GM23338 (cell line): ENCODE data around the gene TOR1AIP1. TPM values are rescaled to one million over a fixed set of nuclear protein-coding genes. Genes with fewer than 3 reads are reported as not detected.

Source experiments
- ATAC-seq: fragments of 200-7000 bp; cut with Tn5 transposase; 3 replicates; pipeline ENCODE4 v1.9.1; 2020
- DNase-seq: peaks from one replicate; pipeline ENCODE4 v3.0.0-alpha.2; 2015; ENCODE audit warnings: low spot score
- H2AFZ ChIP-seq: fragments of 200-600 bp; sonication (generic); 2 replicates; pipeline ENCODE4 v1.8.0; 2016; ENCODE audit warnings: antibody characterized with exemption, mild to moderate bottlenecking, moderate library complexity
- H3F3A ChIP-seq: fragments of 200-600 bp; sonication (generic); replicated peaks from 2 replicates; pipeline ENCODE4 v1.8.0; 2017; ENCODE audit warnings: antibody characterized with exemption, mixed run types, low read depth
- H3K27ac ChIP-seq: fragments of 200-600 bp; sonication (generic); 2 replicates; pipeline ENCODE4 v1.6.1; 2016; ENCODE audit warnings: low read depth
- H3K27me3 ChIP-seq: fragments of 200-600 bp; sonication (generic); 2 replicates; pipeline ENCODE4 v1.8.0; 2016; ENCODE audit warnings: mild to moderate bottlenecking, mixed run types, moderate library complexity; ENCODE audit not compliant: insufficient read depth
- H3K36me3 ChIP-seq: fragments of 200-600 bp; sonication (generic); 2 replicates; pipeline ENCODE4 v1.8.0; 2016; ENCODE audit warnings: mild to moderate bottlenecking; ENCODE audit not compliant: insufficient read depth
- H3K4me1 ChIP-seq: fragments of 200-600 bp; sonication (generic); 2 replicates; pipeline ENCODE4 v1.8.0; 2016; ENCODE audit warnings: mild to moderate bottlenecking, moderate library complexity; ENCODE audit not compliant: insufficient read depth
- H3K4me2 ChIP-seq: fragments of 200-600 bp; sonication (generic); 2 replicates; pipeline ENCODE4 v1.7.1; 2017; ENCODE audit warnings: mixed run types
- H3K4me3 ChIP-seq: fragments of 200-600 bp; sonication (generic); 2 replicates; pipeline ENCODE4 v1.6.1; 2016; ENCODE audit warnings: mixed run types
- H3K79me2 ChIP-seq: fragments of 200-600 bp; sonication (generic); replicated peaks from 2 replicates; pipeline ENCODE4 v1.8.0; 2017; ENCODE audit warnings: mild to moderate bottlenecking; ENCODE audit not compliant: insufficient read depth
- H3K9me2 ChIP-seq: fragments of 200-600 bp; sonication (generic); 2 replicates; pipeline ENCODE4 v1.8.0; 2017; ENCODE audit not compliant: insufficient read depth
- H4K20me1 ChIP-seq: fragments of 200-600 bp; sonication (generic); replicated peaks from 2 replicates; pipeline ENCODE4 v1.8.0; 2017; ENCODE audit warnings: mild to moderate bottlenecking; ENCODE audit not compliant: insufficient read depth
- H3K27ac Mint-ChIP-seq: 2 replicates; pipeline ENCODE4 v1.8.0; 2020; ENCODE audit warnings: inconsistent platforms, mild to moderate bottlenecking, moderate library complexity, mixed read lengths
- H3K27me3 Mint-ChIP-seq: 3 replicates; pipeline ENCODE4 v1.8.0; 2022; ENCODE audit warnings: low read depth, mild to moderate bottlenecking, moderate library complexity, mixed read lengths, inconsistent platforms; ENCODE audit not compliant: insufficient read depth, poor library complexity
- H3K36me3 Mint-ChIP-seq: 3 replicates; pipeline ENCODE4 v1.8.0; 2021; ENCODE audit warnings: low read depth, mild to moderate bottlenecking, inconsistent platforms, moderate library complexity, mixed read lengths
- H3K4me1 Mint-ChIP-seq: 3 replicates; pipeline ENCODE4 v1.8.0; 2020; ENCODE audit warnings: mild to moderate bottlenecking, inconsistent platforms, mixed read lengths
- H3K4me3 Mint-ChIP-seq: 3 replicates; pipeline ENCODE4 v1.8.0; 2021; ENCODE audit warnings: moderate library complexity, mild to moderate bottlenecking, inconsistent platforms, mixed read lengths
- H3K9me3 Mint-ChIP-seq: 3 replicates; pipeline ENCODE4 v1.8.0; 2020; ENCODE audit warnings: moderate library complexity, mild to moderate bottlenecking, inconsistent platforms, mixed read lengths
- CREB1 ChIP-seq: fragments of 250-450 bp; sonication (Bioruptor Pico); IDR thresholded peaks from 2 replicates; pipeline ENCODE4 v1.5.0; 2020; ENCODE audit warnings: low read depth, mild to moderate bottlenecking, moderate library complexity
- EZH2 ChIP-seq: fragments of 200-600 bp; sonication (generic); IDR thresholded peaks from one replicate; pipeline ENCODE4 v1.8.0; 2017; ENCODE audit warnings: antibody characterized with exemption, mild to moderate bottlenecking, low read depth; ENCODE audit not compliant: unreplicated experiment
- EZH2phosphoT487 ChIP-seq: fragments of 200-600 bp; sonication (generic); IDR thresholded peaks from one replicate; pipeline ENCODE4 v1.8.1; 2018; ENCODE audit warnings: antibody characterized with exemption; ENCODE audit not compliant: unreplicated experiment
- JUNB ChIP-seq: IDR thresholded peaks from one replicate; pipeline ENCODE4 v1.6.1; 2016; ENCODE audit warnings: antibody characterized with exemption; ENCODE audit not compliant: unreplicated experiment
- NANOG ChIP-seq: IDR thresholded peaks from 2 replicates; pipeline ENCODE4 v1.6.1; 2016; ENCODE audit warnings: antibody characterized with exemption, borderline replicate concordance
- POLR2AphosphoS5 ChIP-seq: IDR thresholded peaks from 2 replicates; pipeline ENCODE4 v1.6.1; 2016; ENCODE audit warnings: antibody characterized with exemption, low read depth
- ZNF114 ChIP-seq: fragments of 250-450 bp; sonication (Bioruptor Pico); IDR thresholded peaks from 2 replicates; pipeline ENCODE4 v1.5.0; 2020; ENCODE audit warnings: mild to moderate bottlenecking, moderate library complexity
- ZNF331 ChIP-seq: fragments of 250-450 bp; sonication (Bioruptor Pico); IDR thresholded peaks from 2 replicates; pipeline ENCODE4 v1.5.0; 2020; ENCODE audit warnings: low read depth, mild to moderate bottlenecking, moderate library complexity
- polyA plus RNA-seq: library from polyadenylated mRNA; unstranded; fragments of >200 nt; fragmentation: Nextera tagmentation; extraction: Ambion mirVana; gene quantifications from 2 replicates; pipeline ENCODE4 v1.2.1, GENCODE V29; 2016
- total RNA-seq: library from RNA; depleted of rRNA; stranded (reverse); fragments of >200 nt; shearing (Covaris generic); gene quantifications from 2 replicates; pipeline ENCODE4 v1.2.3, GENCODE V29; 2014
- TF ChIP-seq, protein P1 (sequence below): IDR thresholded peaks from 2 replicates; pipeline ENCODE4 v1.6.1; 2016; ENCODE audit warnings: antibody characterized with exemption
- TF ChIP-seq, protein P2 (sequence below): fragments of 250-450 bp; sonication (Bioruptor Pico); IDR thresholded peaks from 2 replicates; pipeline ENCODE4 v1.5.0; 2020; ENCODE audit warnings: mild to moderate bottlenecking, moderate library complexity

TOR1AIP1 gene
- total and polyA plus RNA-seq, 2 experiments from 2014 or later = 16.9 to 20.6 TPM

DNA sequence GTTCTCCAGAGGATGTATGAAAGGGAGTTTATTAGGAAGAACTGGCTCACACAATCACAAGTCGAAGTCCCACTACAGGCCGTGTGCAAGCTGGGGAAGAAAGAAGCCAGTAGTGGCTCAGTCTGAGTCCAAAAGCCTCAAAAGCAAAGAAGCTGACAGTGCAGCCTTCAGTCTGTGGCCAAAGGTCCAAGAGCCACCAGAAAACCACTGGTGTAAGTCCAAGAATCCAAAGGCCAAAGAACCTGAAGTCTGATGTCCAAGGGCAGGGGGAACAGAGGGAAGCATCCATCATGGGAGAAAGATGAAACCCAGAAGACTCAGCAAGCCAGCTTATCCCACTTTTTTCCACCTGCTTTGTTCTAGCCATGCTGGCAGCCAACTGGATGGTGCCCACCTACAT, 51.1 kb downstream of the TOR1AIP1 start:
- no peak overlapping the region for H3K27ac ChIP-seq
- H3K4me3 ChIP-seq = no peak overlapping the region
- no peaks in the 10 kb centered on the region for H3K9me2 ChIP-seq
- Mint-ChIP-seq H3K4me1 (no peaks in the 10 kb centered on the region), H3K36me3 (no peaks in the 10 kb centered on the region), H3K4me3 (no peak overlapping the region), H3K27me3 (peaks cover 6% of the 10 kb centered on the region), H3K27ac (no peak overlapping the region), H3K9me3 (no peaks in the 10 kb centered on the region)
- peak overlapping the region; percentile 47; the same call in 1 of the 2 replicates for H2AFZ ChIP-seq
- no peaks in the 10 kb centered on the region for H4K20me1 ChIP-seq
- TF ChIP-seq EZH2 (no peak), EZH2phosphoT487 (no peak)
- no peaks in the 10 kb centered on the region for H3K4me1 ChIP-seq
- no peaks in the 10 kb centered on the region for H3K79me2 ChIP-seq
- no peaks in the 10 kb centered on the region for H3K27me3 ChIP-seq
- DNase-seq (no peak), ATAC-seq (no peak)
- H3F3A ChIP-seq = no peaks in the 10 kb centered on the region
- H3K36me3 ChIP-seq = no peaks in the 10 kb centered on the region; the same call in 1 of the 2 replicates
- H3K4me2 ChIP-seq = no peak overlapping the region

DNA sequence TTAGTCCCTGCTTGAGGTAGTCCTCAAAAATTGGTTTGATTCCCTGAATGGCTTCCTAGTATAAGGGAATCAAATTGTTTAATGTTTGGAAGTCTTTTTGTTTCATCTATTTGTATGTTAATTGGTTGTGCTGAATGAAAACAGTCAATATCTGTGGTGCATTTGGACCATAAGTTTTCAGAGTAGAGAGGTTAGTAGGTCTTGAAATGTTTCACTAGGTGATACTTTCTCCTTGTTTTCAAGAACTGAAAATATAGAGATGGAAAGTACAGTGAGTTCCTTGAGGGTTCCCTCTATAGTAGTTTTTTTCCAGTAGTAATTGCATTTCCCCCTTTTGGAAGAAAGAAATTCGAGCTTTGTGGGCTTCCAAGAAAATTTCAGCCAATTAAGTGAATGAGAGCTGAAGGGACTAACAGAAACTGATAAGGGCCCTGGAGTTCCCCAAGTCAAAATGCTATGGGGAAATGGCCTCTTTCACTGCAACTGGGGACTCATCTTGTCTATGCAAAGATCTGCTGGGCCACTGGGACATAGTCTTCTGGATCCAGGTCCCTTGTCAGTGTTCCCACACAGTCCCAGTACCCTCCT, 53.9 kb downstream of the TOR1AIP1 start:
- Histone ChIP-seq H3K4me2 (no peak overlapping the region), H3K79me2 (no peaks in the 10 kb centered on the region), H3K36me3 (no peaks in the 10 kb centered on the region; the same call in 1 of the 2 replicates), H3F3A (no peaks in the 10 kb centered on the region), H3K9me2 (no peaks in the 10 kb centered on the region), H3K27me3 (no peaks in the 10 kb centered on the region), H3K4me1 (no peaks in the 10 kb centered on the region), H3K27ac (no peak overlapping the region), H2AFZ (peak overlapping the region; percentile 64), H3K4me3 (no peak overlapping the region), H4K20me1 (no peaks in the 10 kb centered on the region)
- no peak overlapping the region for H3K27ac Mint-ChIP-seq
- H3K27me3 Mint-ChIP-seq = peaks cover 6% of the 10 kb centered on the region
- H3K36me3 Mint-ChIP-seq = no peaks in the 10 kb centered on the region
- H3K4me1 Mint-ChIP-seq = no peaks in the 10 kb centered on the region
- no peak for ATAC-seq
- TF ChIP-seq CREB1 (CRISPR knock-in tag) = no peak
- TF ChIP-seq NANOG = no peak
- TF ChIP-seq, protein P1, sequence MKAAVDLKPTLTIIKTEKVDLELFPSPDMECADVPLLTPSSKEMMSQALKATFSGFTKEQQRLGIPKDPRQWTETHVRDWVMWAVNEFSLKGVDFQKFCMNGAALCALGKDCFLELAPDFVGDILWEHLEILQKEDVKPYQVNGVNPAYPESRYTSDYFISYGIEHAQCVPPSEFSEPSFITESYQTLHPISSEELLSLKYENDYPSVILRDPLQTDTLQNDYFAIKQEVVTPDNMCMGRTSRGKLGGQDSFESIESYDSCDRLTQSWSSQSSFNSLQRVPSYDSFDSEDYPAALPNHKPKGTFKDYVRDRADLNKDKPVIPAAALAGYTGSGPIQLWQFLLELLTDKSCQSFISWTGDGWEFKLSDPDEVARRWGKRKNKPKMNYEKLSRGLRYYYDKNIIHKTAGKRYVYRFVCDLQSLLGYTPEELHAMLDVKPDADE = no peak
- TF ChIP-seq POLR2AphosphoS5 = no peak
- TF ChIP-seq ZNF114 (CRISPR knock-in tag) = no peak
- no peak for DNase-seq
- no peak overlapping the region for H3K4me3 Mint-ChIP-seq
- no peaks in the 10 kb centered on the region for H3K9me3 Mint-ChIP-seq

DNA sequence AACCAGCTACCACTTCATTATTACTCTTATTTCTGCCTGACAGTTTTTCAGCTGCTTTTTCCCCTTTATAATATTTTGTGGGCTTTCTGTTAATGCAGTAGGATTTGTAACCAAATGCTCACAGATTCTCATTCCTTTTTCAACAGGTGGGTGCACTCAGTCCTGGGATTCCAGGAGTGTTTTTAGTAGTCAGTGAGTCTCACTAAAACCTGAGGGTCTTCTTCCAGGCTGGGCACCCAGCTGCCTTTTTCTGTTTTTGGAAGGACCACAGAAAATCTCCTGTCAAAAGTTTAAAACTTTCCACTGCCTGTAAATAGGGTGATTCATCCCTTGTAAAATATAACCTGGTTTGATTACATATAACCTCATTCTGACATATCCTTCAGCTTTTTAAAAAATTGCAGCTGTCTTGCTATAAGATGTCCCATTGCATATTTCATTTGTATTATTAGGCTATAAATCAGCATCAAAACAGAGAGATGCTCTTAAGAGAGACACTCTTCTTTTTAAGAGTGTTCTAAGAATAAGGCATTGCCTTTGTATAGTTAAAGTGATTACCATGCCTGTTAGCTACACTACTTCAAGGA, 55.7 kb downstream of the TOR1AIP1 start:
- Histone ChIP-seq H3K79me2 (no peaks in the 10 kb centered on the region), H3K36me3 (no peaks in the 10 kb centered on the region; the same call in 1 of the 2 replicates), H3K27me3 (no peaks in the 10 kb centered on the region), H3K9me2 (no peaks in the 10 kb centered on the region), H3K27ac (no peak overlapping the region), H3F3A (no peaks in the 10 kb centered on the region), H3K4me2 (no peak overlapping the region), H3K4me1 (no peaks in the 10 kb centered on the region), H2AFZ (no peak overlapping the region), H3K4me3 (no peak overlapping the region), H4K20me1 (no peaks in the 10 kb centered on the region)
- H3K4me3 Mint-ChIP-seq = no peak overlapping the region
- ATAC-seq = no peak
- H3K36me3 Mint-ChIP-seq = no peaks in the 10 kb centered on the region
- no peak overlapping the region for H3K27ac Mint-ChIP-seq
- peaks cover 6% of the 10 kb centered on the region for H3K27me3 Mint-ChIP-seq
- H3K9me3 Mint-ChIP-seq = no peaks in the 10 kb centered on the region
- no peak for DNase-seq
- H3K4me1 Mint-ChIP-seq = no peaks in the 10 kb centered on the region
- no peak for TF ChIP-seq ZNF331 (CRISPR knock-in tag)
- no peak for TF ChIP-seq ZNF114 (CRISPR knock-in tag)
- TF ChIP-seq JUNB = no peak
- no peak for TF ChIP-seq POLR2AphosphoS5
- TF ChIP-seq, protein P2, sequence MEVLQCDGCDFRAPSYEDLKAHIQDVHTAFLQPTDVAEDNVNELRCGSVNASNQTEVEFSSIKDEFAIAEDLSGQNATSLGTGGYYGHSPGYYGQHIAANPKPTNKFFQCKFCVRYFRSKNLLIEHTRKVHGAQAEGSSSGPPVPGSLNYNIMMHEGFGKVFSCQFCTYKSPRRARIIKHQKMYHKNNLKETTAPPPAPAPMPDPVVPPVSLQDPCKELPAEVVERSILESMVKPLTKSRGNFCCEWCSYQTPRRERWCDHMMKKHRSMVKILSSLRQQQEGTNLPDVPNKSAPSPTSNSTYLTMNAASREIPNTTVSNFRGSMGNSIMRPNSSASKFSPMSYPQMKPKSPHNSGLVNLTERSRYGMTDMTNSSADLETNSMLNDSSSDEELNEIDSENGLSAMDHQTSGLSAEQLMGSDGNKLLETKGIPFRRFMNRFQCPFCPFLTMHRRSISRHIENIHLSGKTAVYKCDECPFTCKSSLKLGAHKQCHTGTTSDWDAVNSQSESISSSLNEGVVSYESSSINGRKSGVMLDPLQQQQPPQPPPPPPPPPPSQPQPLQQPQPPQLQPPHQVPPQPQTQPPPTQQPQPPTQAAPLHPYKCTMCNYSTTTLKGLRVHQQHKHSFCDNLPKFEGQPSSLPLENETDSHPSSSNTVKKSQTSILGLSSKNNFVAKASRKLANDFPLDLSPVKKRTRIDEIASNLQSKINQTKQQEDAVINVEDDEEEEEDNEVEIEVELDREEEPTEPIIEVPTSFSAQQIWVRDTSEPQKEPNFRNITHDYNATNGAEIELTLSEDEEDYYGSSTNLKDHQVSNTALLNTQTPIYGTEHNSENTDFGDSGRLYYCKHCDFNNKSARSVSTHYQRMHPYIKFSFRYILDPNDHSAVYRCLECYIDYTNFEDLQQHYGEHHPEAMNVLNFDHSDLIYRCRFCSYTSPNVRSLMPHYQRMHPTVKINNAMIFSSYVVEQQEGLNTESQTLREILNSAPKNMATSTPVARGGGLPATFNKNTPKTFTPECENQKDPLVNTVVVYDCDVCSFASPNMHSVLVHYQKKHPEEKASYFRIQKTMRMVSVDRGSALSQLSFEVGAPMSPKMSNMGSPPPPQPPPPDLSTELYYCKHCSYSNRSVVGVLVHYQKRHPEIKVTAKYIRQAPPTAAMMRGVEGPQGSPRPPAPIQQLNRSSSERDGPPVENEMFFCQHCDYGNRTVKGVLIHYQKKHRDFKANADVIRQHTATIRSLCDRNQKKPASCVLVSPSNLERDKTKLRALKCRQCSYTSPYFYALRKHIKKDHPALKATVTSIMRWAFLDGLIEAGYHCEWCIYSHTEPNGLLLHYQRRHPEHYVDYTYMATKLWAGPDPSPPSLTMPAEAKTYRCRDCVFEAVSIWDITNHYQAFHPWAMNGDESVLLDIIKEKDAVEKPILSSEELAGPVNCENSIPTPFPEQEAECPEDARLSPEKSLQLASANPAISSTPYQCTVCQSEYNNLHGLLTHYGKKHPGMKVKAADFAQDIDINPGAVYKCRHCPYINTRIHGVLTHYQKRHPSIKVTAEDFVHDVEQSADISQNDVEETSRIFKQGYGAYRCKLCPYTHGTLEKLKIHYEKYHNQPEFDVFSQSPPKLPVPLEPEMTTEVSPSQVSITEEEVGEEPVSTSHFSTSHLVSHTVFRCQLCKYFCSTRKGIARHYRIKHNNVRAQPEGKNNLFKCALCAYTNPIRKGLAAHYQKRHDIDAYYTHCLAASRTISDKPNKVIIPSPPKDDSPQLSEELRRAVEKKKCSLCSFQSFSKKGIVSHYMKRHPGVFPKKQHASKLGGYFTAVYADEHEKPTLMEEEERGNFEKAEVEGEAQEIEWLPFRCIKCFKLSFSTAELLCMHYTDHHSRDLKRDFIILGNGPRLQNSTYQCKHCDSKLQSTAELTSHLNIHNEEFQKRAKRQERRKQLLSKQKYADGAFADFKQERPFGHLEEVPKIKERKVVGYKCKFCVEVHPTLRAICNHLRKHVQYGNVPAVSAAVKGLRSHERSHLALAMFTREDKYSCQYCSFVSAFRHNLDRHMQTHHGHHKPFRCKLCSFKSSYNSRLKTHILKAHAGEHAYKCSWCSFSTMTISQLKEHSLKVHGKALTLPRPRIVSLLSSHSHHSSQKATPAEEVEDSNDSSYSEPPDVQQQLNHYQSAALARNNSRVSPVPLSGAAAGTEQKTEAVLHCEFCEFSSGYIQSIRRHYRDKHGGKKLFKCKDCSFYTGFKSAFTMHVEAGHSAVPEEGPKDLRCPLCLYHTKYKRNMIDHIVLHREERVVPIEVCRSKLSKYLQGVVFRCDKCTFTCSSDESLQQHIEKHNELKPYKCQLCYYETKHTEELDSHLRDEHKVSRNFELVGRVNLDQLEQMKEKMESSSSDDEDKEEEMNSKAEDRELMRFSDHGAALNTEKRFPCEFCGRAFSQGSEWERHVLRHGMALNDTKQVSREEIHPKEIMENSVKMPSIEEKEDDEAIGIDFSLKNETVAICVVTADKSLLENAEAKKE (CRISPR knock-in tag) = no peak
